ENCODE measurements around the gene DNPH1. TPM values are rescaled to one million over a fixed set of nuclear protein-coding genes. Genes with fewer than 3 reads are reported as not detected.

The DNPH1 gene
- total RNA-seq, 4 donors from 2014 or later = 23.4 to 68.4 (median 33.2) TPM

DNA sequence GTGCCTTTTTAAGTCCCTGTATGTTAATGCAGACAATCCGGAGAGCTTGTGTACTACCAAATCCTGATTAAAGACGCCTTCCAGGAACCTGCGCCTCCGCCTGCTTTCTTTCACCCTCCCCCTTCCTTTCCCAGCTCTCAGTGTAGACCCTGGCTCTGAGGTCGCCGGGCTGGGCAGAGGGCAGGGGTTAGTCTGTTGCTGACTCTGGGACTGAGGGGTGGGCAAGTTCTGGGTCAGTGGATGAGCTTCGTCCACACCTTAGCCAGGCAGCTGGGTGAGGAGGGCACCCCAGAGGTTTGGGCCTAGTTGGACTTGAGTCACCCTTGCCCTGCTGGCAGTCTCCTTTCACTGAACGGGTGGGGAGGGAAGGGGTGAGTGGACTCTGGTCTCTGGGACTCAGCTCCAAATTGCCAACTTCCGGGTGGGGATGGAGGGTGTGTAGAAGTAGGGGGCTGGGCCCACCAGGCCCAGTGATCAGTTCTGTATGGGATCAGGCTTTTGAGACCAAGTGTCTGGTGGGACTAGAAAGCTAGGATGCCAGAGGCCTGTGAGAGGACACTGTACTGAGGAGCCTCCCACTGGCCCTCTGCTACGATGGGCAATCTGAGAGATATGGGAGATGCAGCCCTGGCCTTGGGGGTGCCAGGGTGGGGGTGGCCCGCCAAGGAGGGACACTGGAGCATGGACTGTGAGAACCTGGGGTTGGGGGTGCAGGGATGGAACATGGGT is 47.5 kb upstream of the DNPH1 start:
- intact Hi-C loops (cut with DNase I; ENCODE audit: low total_unique reads) = no loop called here
- H3K4me3 ChIP-seq = no peak overlapping the region

DNA sequence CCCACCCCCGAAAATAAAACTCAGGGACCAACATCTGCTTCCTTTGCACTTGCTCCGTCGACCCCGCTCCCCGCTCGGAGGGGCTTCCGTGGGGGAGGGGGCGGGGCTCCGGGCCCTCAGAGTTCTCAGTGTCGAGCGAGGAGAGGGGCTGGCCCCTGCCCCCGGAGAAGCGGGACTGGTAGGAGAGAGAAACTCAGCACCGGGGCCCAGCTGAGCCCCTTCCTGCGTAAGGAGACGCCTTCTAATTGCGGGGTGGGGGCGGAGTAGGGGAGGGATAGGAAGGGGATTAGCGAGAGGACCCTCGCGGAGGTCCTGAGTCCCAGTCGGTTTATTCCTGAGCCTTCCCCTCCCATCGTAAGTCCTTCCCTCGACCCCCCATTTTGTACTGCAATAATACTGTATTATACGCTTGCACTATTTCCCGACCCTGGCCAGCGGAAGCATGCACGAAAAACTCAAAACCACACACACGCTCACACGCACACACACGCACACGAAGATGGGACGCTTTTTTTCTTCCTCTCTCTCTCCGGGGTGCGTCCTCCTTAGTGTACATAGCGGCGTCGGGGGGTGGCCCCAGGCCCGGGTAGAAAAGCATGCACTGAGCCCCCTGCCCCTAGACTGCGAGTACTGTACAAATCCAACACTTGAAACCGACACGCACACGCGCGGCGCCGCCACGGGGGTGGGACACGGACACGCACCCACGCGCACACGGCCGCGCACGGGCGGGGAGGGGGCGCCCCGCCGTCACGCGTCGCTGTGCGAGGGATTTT is 46.7 kb upstream of the DNPH1 start:
- DNase-seq = no peak
- intact Hi-C loops (cut with DNase I; ENCODE audit: low total_unique reads) = no loop called here
- H3K4me1 ChIP-seq = peaks cover 0 to 10% of the 10 kb centered on the region in 2 donors
- H3K36me3 ChIP-seq = no peaks in the 10 kb centered on the region
- no peaks in the 10 kb centered on the region for H3K9me3 ChIP-seq
- H3K4me3 ChIP-seq = peak overlapping the region; percentile 6 to 45
- TF ChIP-seq, protein P1, sequence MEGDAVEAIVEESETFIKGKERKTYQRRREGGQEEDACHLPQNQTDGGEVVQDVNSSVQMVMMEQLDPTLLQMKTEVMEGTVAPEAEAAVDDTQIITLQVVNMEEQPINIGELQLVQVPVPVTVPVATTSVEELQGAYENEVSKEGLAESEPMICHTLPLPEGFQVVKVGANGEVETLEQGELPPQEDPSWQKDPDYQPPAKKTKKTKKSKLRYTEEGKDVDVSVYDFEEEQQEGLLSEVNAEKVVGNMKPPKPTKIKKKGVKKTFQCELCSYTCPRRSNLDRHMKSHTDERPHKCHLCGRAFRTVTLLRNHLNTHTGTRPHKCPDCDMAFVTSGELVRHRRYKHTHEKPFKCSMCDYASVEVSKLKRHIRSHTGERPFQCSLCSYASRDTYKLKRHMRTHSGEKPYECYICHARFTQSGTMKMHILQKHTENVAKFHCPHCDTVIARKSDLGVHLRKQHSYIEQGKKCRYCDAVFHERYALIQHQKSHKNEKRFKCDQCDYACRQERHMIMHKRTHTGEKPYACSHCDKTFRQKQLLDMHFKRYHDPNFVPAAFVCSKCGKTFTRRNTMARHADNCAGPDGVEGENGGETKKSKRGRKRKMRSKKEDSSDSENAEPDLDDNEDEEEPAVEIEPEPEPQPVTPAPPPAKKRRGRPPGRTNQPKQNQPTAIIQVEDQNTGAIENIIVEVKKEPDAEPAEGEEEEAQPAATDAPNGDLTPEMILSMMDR (IDR thresholded peaks at IDR 0.05) = no peak
- TF ChIP-seq POLR2A (IDR thresholded peaks at IDR 0.05) = no peak
- no peaks in the 10 kb centered on the region for H3K27me3 ChIP-seq
- no peak overlapping the region for H3K27ac ChIP-seq

More for the DNA sequence above, 47.5 kb upstream of the DNPH1 start:
- DNase-seq = no peak
- TF ChIP-seq, protein P1 (IDR thresholded peaks at IDR 0.05) = no peak
- TF ChIP-seq POLR2A (IDR thresholded peaks at IDR 0.05) = no peak
- H3K4me1 ChIP-seq = peaks cover 0 to 10% of the 10 kb centered on the region in 2 donors
- no peaks in the 10 kb centered on the region for H3K36me3 ChIP-seq
- no peak overlapping the region for H3K27ac ChIP-seq
- no peaks in the 10 kb centered on the region for H3K9me3 ChIP-seq
- no peaks in the 10 kb centered on the region for H3K27me3 ChIP-seq

DNA sequence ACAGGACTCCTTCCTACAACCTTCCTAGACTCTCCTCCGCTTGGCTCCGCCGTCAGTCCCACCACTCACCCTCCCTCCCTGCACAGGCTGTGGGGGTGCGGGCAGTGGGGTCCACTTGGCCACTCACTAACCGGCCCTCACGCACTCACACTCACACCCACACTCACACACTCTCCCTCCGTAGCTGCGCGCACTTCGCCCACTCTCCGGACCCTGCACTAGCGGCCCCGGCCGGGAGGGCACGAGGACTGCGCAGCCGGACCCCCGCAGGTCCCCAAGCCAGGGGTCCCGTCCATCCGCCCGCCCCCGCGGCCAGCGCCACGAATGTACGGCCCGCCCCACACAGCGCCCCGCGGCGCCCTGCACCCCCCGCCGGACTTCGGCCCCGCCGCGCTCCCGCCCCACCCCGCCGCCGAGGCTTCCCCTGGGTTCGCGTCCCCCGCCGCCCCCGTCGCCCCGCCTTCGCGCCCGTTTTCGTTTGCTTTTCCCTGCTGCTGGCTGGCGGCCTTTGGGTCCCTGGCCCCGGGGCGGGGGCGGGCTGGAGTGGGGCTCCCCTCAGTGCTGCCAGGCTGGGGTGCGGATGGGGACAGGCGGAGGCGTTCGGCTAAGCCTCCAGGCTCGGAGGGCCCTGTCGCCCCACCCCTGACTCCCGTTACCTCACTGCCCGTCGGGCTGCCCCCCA is 45.8 kb upstream of the DNPH1 start:
- Histone ChIP-seq H3K4me3 (peak overlapping the region; percentile 6 to 45), H3K4me1 (peaks cover 0 to 10% of the 10 kb centered on the region in 2 donors), H3K36me3 (no peaks in the 10 kb centered on the region), H3K27me3 (no peaks in the 10 kb centered on the region), H3K9me3 (no peaks in the 10 kb centered on the region), H3K27ac (no peak overlapping the region)
- intact Hi-C loops (cut with DNase I; ENCODE audit: low total_unique reads) = no loop called here
- TF ChIP-seq, protein P1 (IDR thresholded peaks at IDR 0.05) = no peak
- no peak for TF ChIP-seq POLR2A (IDR thresholded peaks at IDR 0.05)
- no peak for DNase-seq

DNA sequence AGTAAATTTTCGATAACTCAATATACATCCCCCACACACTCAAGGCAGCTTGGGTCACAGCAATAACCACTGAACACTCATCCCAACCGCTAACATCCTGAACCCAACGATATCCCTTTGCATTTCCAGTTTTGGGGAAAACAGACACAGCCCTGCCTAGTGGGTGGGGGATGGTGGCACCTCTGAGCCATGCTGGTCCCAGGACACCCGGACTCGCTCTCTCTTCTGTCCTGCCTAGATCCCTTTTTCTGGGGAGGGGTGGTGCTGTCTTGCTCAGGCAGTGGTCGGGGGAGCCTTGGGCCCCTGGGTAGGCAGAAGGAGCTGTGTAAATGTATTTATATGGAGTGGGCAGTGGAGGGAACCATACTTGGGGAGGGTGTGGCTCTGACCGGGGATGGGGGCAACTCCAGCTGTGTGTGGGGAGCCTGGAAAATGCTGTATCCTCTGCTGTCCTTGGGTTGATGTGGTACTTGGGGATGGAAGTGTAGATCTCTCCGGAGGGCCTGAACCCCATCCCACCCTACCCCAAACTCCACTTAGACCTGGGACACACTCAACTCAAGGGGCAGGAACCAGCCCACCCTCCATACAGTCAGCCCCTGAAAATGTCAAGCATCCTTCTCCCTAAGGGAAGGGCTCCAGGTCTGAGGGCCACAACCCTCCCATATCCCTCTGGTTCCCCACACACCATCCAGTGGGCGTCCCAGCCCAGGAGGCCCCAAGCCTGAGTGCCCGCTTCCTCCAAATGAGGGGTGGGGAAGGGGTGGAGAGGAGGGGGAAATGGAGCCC is 45.0 kb upstream of the DNPH1 start:
- DNase-seq = no peak
- H3K27me3 ChIP-seq = no peaks in the 10 kb centered on the region
- no peak overlapping the region for H3K27ac ChIP-seq
- no peak overlapping the region for H3K4me3 ChIP-seq
- no peaks in the 10 kb centered on the region for H3K36me3 ChIP-seq
- H3K4me1 ChIP-seq = peaks cover 0 to 11% of the 10 kb centered on the region in 2 donors
- H3K9me3 ChIP-seq = no peaks in the 10 kb centered on the region
- no peak for TF ChIP-seq POLR2A (IDR thresholded peaks at IDR 0.05)
- TF ChIP-seq, protein P1 (IDR thresholded peaks at IDR 0.05) = no peak
- intact Hi-C loops (cut with DNase I; ENCODE audit: low total_unique reads) = no loop called here

Data from uterus (tissue), 4 donors.